ENCODE measurements around the gene IGLL1.
"Not testable (repeated sequence)": the region's sequence is repeated elsewhere in the genome, so short reads cannot be mapped to it uniquely, and the experiment has no call there.

Gene IGLL1

DNA sequence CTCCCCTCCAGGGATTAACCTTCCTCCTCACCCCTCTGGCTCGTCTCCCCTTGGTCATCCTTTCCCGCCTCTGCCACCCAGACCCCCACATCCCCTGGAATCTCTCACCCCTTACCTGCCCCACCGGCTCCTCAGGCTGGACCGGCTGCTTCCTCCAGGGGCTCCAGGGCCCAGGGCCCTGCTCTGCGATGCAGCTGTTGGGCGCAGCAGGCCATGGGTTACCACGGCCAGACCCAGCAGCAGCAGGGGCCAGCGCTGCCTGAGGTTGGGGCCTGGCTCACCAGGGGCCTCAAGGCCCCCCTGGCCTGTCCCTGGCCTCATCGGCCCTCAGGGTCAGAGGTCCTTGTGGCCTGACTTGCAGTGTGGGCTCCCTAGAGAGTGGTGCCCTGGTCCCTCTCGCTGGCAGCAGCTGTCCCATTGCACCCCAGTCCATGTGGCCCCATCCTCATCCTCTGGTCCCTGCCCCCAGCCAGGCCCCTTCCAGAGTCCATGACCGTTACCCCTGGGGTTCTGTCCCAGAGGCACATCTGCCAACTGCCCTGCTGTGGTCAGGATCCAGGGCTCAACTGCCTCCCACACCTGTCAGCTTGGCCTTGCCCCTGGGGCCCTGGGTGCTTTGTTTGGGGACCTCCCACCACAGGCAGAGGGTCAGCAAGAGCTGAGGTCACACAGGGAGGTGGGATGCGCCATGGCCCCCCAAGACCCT is at the start of gene IGLL1:
Gene IGLL1, minus strand, starts transcription at position 421 of the 706 bp plus-strand sequence. Its CDS starts 100 bp downstream, at position 321.
- DNase-seq = no peak

- DNase-seq = not testable (repeated sequence)
Observed at GRCh38 chr22:23628056-23628743, 48.1 kb upstream of the IGLL1 start.

GRCh38 chr22:23627401-23628055 is 47.4 kb upstream of the IGLL1 start:
- DNase-seq = peak; percentile 47

DNA sequence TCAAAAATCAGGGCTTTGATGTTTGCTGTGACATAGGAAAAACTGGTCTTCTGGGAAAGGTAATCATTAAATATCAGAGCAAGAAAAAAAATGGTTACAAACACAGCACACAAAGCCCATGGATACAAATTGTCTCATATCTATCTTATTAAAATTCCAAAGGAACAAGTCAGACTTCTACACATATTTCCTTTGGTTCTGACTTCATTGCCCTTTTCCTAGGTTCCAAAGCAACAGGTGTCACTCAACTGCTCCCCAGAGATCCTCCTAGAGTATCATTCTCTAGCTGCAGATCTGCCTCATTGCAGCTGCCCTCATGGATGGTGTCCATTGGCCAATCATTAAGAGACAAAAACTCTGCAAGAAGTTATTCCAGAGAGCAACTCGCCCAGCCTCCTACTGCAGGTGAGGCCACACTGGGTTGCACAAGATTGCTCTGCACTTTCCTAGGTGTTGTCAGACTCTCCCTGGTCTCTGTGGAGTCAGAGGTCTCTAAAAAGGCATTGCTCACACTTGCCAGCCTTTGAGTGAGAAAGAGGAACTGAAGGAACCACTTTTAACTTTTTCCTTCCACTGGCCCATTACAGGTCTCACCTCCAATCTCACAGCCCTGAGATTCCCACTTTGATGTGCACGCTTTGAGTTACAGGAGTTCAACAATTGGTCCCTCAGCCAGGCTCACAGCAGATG is 46.3 kb upstream of the IGLL1 start:
- no peak for DNase-seq

GRCh38 chr22:23622634-23623033 is 42.5 kb upstream of the IGLL1 start:
- DNase-seq = no peak

GRCh38 chr22:23621916-23622315 is 41.8 kb upstream of the IGLL1 start:
- DNase-seq = not testable (repeated sequence)

DNA sequence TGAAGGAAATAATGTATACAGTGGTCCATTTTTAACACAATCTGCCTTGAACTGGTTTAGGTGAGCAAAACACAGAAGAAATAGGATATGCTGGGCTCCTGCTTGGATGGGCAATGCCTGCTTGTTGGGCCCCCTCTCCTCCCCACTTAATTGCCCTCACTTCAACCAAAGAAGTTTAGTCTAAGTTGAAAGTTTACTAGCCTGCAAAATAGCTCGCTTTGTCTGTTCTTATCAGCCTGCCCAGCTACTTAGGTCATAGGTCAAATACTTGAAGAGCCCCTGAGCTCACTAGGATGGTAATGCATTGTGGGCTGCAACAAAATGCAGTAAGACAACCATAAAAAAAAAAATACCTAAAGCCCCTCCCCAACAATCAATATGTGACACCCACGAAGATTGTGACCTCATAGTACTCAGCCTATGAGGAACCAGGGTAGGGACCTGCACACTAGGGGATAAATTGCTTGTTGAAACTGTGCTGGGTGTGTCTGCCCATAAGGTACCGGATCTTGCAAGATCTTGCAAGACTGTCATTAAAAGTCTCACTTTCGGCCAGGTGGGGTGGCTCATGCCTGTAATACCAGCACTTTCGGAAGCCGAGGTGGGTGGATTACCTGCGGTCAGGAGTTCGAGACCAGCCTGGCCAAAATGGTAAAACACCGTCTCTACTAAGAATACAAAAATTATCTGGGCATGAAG is 41.1 kb upstream of the IGLL1 start:
- DNase-seq = no peak

DNA sequence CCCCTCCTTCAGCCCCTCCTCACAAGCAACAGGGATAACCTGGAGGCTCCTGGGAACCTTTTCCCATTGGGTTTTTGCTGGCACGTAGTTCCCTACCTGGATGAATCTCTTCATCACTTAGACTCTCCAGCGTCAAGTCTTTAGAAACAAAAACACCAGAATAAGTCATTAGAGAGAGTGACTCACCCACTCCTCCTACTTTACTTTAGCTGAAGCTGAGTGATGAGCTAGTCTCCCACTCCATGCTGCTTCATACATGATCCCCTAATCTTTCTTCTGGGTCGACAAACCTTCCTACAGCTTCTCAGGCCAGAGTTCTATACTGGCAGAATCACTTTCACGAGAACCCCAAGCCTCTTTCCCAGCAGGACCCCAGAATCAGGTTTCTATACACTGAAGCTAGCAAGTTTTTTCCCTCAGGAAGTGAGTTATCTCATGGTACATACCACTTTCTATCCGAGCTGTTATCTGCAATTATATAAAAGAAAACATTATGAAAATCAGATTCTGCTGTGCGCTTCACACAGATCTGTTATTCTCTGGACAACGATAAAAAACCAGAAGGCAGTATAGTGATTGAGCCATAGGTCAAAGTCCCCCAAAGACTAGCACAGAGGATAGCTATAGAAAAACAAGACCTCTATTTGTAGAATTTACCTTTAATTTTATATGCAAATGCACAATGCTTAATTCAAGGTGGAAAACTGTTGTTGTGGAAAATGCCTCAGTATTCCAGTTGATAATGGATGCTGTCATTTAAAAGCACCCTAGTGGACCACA is 33.3 kb upstream of the IGLL1 start:
- DNase-seq = no peak

DNA sequence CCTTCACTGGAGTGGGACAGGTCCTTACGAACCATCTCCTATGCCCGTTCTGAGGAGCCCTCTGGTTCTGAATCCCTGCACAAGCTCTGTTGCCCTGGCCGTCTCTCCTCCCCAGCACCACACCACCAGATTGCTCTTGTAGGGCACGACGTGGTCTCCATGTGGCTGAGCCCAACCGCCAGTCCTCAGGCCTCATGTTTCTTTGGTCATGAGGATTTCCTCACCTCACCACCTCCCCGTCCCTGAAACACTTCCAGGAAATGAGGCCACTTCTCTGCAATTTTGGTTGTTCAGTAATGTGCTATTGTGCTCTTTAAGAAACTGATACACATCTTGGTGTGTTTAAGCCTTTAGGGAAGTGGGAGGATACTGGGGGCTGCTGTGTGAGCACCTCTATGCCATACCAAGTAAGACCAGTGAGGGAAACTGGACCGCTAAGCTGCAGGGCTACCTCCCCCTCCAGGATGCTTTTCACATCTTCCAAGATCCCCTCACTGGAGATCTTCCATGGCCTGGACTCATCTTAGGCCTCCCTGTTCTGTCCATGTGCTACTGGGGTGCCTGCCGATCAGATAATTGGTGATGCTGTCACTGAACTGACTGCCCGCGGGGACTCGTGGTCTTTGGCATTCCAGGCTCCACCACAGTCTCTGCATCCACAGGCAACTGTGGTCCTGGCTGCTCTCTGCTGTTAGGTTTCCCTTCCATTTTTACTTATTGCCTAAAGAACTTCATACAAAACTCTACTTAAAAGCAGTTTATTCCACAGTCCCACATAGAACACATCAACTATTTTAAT is 30.1 kb upstream of the IGLL1 start:
- DNase-seq = no peak

GRCh38 chr22:23608583-23608982 is 28.5 kb upstream of the IGLL1 start:
- no peak for DNase-seq

DNA sequence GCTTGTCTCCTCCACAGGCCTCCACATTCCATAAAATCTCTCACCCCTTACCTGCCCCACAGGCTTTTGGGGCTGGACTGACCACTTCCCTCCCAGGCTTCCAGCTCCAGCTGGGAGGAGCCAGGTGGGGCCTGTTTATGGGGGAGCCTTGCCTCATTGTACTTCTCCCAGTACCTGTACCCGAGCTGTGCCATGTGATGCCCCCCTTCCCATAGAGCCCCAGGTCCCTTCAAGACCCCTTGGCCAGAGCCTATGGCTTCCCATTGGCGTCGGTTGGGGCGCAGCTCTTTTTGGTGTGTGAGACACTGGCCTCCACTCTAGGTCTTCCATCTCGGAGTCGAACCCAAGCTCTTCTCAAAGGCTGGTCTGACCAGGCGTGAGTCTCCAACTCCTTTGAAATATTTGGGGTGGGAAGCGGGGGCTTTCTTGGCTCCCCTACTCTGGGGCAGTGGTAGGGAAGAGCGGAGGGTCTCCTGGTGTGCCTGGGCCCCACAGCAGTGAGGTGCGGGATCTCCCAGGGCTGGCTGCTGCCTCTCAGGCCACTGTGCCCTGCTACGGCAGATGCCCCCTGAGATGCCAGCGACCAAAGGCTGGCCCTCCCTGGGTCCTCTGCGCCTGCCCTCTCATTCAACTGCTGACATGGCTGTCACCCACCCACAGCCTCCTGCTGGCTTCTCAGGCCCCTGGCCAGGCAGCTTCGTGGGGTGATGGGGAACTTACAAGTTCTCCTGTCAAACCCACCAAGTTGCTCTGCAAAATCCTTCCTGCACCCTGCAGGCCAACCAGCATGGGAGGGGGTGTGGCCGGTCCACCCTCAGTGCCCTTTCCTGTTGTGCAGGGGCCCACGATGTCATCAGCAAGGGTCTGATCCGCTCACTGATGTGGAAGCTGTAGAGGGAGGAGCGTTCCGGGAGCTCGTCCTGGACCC is 26.4 kb upstream of the IGLL1 start:
- no peak for DNase-seq

GRCh38 chr22:23604939-23605712 is 25.0 kb upstream of the IGLL1 start:
- DNase-seq = no peak

DNA sequence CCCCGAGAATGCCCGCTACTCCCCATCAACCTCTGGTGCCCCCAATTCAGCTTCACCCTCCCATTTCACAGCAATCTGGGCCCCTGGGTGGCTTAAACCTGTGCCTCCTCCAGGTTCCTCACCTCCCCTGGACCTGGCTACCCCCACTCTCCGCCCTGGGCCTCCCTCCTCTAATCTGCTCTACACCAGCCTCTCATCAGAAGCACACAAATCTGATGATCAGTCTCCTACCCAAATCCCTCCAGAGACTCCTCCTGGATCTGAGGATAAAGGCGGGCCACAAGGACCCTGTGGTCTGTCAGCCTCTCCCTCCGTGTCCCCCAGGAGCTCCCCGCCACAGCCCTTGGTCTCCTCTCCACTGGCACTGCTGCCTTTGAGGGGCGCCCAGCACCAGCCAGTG is 23.2 kb upstream of the IGLL1 start:
- DNase-seq = no peak

DNA sequence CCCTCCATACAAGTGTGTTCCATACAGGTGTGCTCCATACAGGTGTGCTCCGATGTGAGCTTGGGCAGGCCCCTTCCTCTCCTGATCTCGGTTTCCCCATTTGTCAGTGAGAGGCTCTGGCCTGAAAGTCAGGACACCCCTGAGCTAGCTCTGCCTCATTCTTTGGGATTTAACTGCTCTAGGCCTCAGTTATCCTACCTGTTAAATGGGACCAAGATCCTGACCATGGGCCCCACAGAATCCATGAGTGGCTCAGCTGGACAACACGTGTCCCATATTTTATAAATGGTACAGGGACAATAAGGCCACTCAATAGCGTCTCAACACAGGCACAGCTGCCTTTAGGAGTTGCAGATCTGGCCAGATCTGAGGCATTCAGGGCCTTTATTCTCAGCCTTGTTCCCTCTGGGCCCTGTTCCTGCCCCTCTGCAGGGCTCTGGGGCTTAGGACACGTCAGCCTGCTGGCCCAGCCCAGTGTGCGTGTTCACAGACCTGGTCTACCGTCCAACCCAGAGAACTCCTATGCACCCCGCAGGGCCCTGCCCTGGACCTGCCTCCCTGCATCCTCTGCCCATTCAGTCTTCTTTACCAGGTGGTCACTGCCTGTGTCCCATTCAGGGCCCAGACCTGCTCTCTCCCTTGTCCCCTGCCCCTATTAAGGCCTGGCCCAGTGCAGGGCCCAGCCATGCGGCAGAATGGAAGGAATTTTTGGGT is 18.9 kb upstream of the IGLL1 start:
- peak; percentile 12 for DNase-seq

- not testable (repeated sequence) for DNase-seq
Observed at GRCh38 chr22:23597576-23598268, 17.6 kb upstream of the IGLL1 start.

- DNase-seq = not testable (repeated sequence)
Observed at GRCh38 chr22:23595904-23596303, 15.8 kb upstream of the IGLL1 start.

DNA sequence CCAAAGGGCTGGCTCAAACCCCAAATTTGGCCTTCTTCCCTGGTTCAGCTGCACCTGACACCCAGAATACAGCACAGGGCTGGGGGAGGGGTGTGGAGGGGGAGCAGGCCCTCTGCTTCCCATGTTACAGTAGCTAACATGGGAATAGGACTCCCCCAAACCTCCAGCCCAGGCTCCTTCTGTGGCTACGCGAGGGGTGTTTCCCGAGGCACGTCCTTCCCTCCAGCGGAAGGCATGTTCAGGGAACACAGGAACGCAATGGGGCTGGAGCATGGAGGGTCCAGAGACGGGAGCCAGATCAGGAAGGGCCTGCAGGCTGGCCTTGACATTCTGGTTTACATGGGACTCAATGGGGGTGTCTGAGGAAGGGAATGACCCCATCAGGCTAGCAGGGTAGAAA is 11.8 kb upstream of the IGLL1 start:
- no peak for DNase-seq

Measured in activated CD4-positive, CD25-positive, alpha-beta regulatory T cell treated with anti-CD3 and anti-CD28 coated beads, Interleukin-2, amount 50 U/mL, for 72 hours (primary cell).